HCT116 (cell line): Measurements from ENCODE around the gene GBX1. TPM values are rescaled to one million over a fixed set of nuclear protein-coding genes. Genes with fewer than 3 reads are reported as not detected.

Experiments used
- ATAC-seq: fragments of 200-7000 bp; cut with Tn5 transposase; 2 replicates; pipeline ENCODE4 v1.9.1; 2020; ENCODE audit warnings: mild to moderate bottlenecking, moderate library complexity
- BruUV-seq: library from RNA; stranded (reverse); fragments of 400-500 nt; replicated peaks from 2 replicates; lab custom pipeline; 2021; lab: Mats Ljungman, UMichigan
- CTCF ChIA-PET: fragments of 300-600 bp; sonication (Branson Sonifier 250); formaldehyde crosslinking; loops from one replicate; lab custom pipeline; 2021; ENCODE audit warnings: antibody characterized with exemption; lab: Charles Lee
- POLR2A ChIA-PET: fragments of 300-600, 350-600 bp; sonication (Branson Sonifier 250); formaldehyde crosslinking; loops from one replicate; lab custom pipeline; 2021; ENCODE audit warnings: antibody characterized with exemption; lab: Charles Lee
- RAD21 ChIA-PET, 2 experiments: fragments of 300-600 bp; sonication (Branson Sonifier 250); formaldehyde crosslinking; loops; one replicate each; lab custom pipeline; 2023; ENCODE audit warnings: low total read pairs in 2 of 2; ENCODE audit not compliant: uncharacterized antibody in 2 of 2, unreplicated experiment in 2 of 2, low non-redundant PET in 1 of 2; lab: Charles Lee
- DNase-seq: peaks from one replicate; pipeline ENCODE4 v3.0.0-alpha.2; 2010; ENCODE audit warnings: low read depth, low spot score
- H2AFZ ChIP-seq: fragments of 200-600 bp; shearing (Covaris generic), sonication (generic); 2 replicates; pipeline ENCODE4 v1.6.1; 2017; ENCODE audit warnings: low read depth, mixed run types, mixed read lengths, antibody characterized with exemption, low read length; ENCODE audit not compliant: poor library complexity, severe bottlenecking
- H3K27ac ChIP-seq: 2 replicates; pipeline ENCODE4 v1.5.1; 2012; ENCODE audit warnings: low read depth, low read length
- H3K27me3 ChIP-seq: fragments of 200-600 bp; sonication (generic); 2 replicates; pipeline ENCODE4 v1.6.1; 2016; ENCODE audit warnings: mixed run types, low read length, mixed read lengths; ENCODE audit not compliant: insufficient read depth
- H3K36me3 ChIP-seq, 2 experiments: fragments of 200-500 bp in 1 of 2; fragments of 200-600 bp in 1 of 2; sonication (Bioruptor generic) in 1 of 2; sonication (generic) in 1 of 2; 2 replicates each; pipeline versions ENCODE4 v1.5.1 to v1.6.1; 2014 to 2016; ENCODE audit warnings: low read length in 2 of 2, inconsistent platforms in 1 of 2, mixed read lengths in 1 of 2, mixed run types in 1 of 2; ENCODE audit not compliant: insufficient read depth in 2 of 2, control insufficient read depth in 1 of 2
- H3K4me1 ChIP-seq, 2 experiments: fragments of 200-600 bp in 1 of 2; sonication (generic) in 1 of 2; 2 replicates each; pipeline versions ENCODE4 v1.5.1 to v1.6.1; 2012 to 2017; ENCODE audit warnings: low read length in 2 of 2, inconsistent platforms in 1 of 2, mild to moderate bottlenecking in 1 of 2, mixed read lengths in 1 of 2, mixed run types in 1 of 2, moderate library complexity in 1 of 2; ENCODE audit not compliant: insufficient read depth in 2 of 2, control insufficient read depth in 1 of 2
- H3K4me2 ChIP-seq: fragments of 200-600 bp; sonication (generic); 2 replicates; pipeline ENCODE4 v1.6.1; 2017; ENCODE audit warnings: mixed run types, low read length, mixed read lengths
- H3K4me3 ChIP-seq, 2 experiments: fragments of 200-600 bp in 1 of 2; sonication (generic) in 1 of 2; replicated peaks in 1 of 2; 2 replicates each; pipeline ENCODE4 v1.5.1; 2011 to 2016; ENCODE audit warnings: low read length in 2 of 2, control low read depth in 1 of 2, low read depth in 1 of 2, mild to moderate bottlenecking in 1 of 2, mixed read lengths in 1 of 2, mixed run types in 1 of 2
- H3K79me2 ChIP-seq: fragments of 200-600 bp; sonication (generic); 2 replicates; pipeline ENCODE4 v1.6.1; 2017; ENCODE audit warnings: mild to moderate bottlenecking, mixed run types, low read length, moderate library complexity, mixed read lengths; ENCODE audit not compliant: insufficient read depth
- H3K9ac ChIP-seq: fragments of 200-600 bp; sonication (generic); 2 replicates; pipeline ENCODE4 v1.6.1; 2016; ENCODE audit warnings: low read length, mixed read lengths
- H3K9me2 ChIP-seq: fragments of 200-600 bp; sonication (generic), shearing (Covaris generic); 2 replicates; pipeline ENCODE4 v1.6.1; 2017; ENCODE audit warnings: mixed run types, mild to moderate bottlenecking, moderate library complexity; ENCODE audit not compliant: insufficient read depth
- H3K9me3 ChIP-seq, 2 experiments: fragments of 200-500 bp in 1 of 2; fragments of 200-600 bp in 1 of 2; sonication (Bioruptor generic) in 1 of 2; sonication (generic) in 1 of 2; 2 replicates each; pipeline ENCODE4 v1.6.1; 2014 to 2017; ENCODE audit warnings: low read length in 2 of 2, mixed read lengths in 2 of 2, inconsistent platforms in 1 of 2, low read depth in 1 of 2, mild to moderate bottlenecking in 1 of 2, mixed run types in 1 of 2, moderate library complexity in 1 of 2; ENCODE audit not compliant: control insufficient read depth in 1 of 2, insufficient read depth in 1 of 2
- H4K20me1 ChIP-seq: fragments of 200-600 bp; sonication (generic), shearing (Covaris generic); 2 replicates; pipeline ENCODE4 v1.6.1; 2017; ENCODE audit warnings: mixed run types, mild to moderate bottlenecking, moderate library complexity; ENCODE audit not compliant: insufficient read depth
- CBX3 ChIP-seq: IDR thresholded peaks from 2 replicates; pipeline ENCODE4 v1.6.1; 2012; ENCODE audit warnings: low read depth
- ELF1 ChIP-seq: IDR thresholded peaks from 2 replicates; pipeline ENCODE4 v1.6.1; 2012; ENCODE audit warnings: low read depth, borderline replicate concordance
- EZH2 ChIP-seq: fragments of 200-600 bp; sonication (generic); IDR thresholded peaks from 2 replicates; pipeline ENCODE4 v1.6.1; 2017; ENCODE audit warnings: antibody characterized with exemption, mixed run types
- FOSL1 ChIP-seq: IDR thresholded peaks from 2 replicates; pipeline ENCODE4 v1.6.1; 2012; ENCODE audit warnings: low read depth
- POLR2A ChIP-seq: IDR thresholded peaks from 2 replicates; pipeline ENCODE4 v1.7.0; 2011; ENCODE audit warnings: borderline replicate concordance; ENCODE audit not compliant: insufficient read depth, insufficient read length; ENCODE audit errors: extremely low read depth
- REST ChIP-seq: IDR thresholded peaks from 2 replicates; pipeline ENCODE4 v1.6.1; 2012; ENCODE audit warnings: low read depth
- SIN3A ChIP-seq: IDR thresholded peaks from 2 replicates; pipeline ENCODE4 v1.6.1; 2012; ENCODE audit warnings: low read depth
- SP1 ChIP-seq: IDR thresholded peaks from 2 replicates; pipeline ENCODE4 v1.6.1; 2012; ENCODE audit warnings: low read depth
- SRF ChIP-seq: IDR thresholded peaks from 2 replicates; pipeline ENCODE4 v1.6.1; 2012; ENCODE audit warnings: low read depth
- ZFX ChIP-seq: fragments of 450-650 bp; IDR thresholded peaks from 2 replicates; pipeline ENCODE4 v1.6.1; 2017
- ZNF274 ChIP-seq: fragments of 200-500 bp; sonication (Bioruptor generic); IDR thresholded peaks from 2 replicates; pipeline ENCODE4 v1.6.1; 2014; ENCODE audit warnings: mild to moderate bottlenecking, low read depth, low read length, inconsistent platforms
- intact Hi-C: fragments of 100-400 bp; cut with micrococcal nuclease; formaldehyde crosslinking; loops from 2 replicates; pipeline ENCODE4 v1.10.0; 2022
- total RNA-seq: library from RNA; stranded (reverse); gene quantifications from one replicate; pipeline ENCODE4 v1.2.1, GENCODE V29; 2021; ENCODE audit not compliant: unreplicated experiment

Gene GBX1
- total RNA-seq, 1 experiment from 2014 or later, result 0.86 TPM

DNA sequence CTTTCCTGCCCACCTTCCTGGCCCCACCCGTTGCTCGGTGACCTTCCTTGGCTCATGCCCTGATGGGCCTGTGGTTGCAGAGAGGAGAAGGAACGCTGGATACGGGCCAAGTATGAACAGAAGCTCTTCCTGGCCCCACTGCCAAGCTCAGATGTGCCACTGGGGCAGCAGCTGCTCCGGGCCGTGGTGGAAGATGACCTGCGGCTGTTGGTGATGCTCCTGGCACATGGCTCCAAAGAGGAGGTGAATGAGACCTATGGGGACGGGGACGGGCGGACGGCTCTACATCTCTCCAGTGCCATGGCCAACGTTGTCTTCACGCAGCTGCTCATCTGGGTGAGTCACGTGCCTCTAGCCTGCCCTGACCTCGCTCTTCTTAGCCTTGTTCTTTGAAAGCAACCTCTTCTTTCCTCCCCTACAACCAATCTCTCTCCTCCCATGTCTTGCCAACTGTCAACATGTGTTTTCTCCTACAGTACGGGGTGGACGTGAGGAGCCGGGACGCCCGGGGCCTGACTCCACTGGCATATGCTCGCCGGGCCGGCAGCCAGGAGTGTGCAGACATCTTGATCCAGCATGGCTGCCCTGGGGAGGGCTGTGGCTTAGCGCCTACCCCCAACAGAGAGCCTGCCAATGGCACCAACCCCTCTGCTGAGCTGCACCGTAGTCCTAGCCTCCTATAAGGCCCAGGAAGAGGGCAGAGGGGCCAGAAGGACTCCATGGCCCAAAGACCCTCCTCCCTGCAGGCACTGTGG lies 24.1 kb downstream of the GBX1 start:
- no peak overlapping the region for H3K4me2 ChIP-seq
- POLR2A ChIA-PET, result no interaction called here
- intact Hi-C loops, result no loop called here

More for the DNA sequence above, 24.1 kb downstream of the GBX1 start:
- Histone ChIP-seq H3K9me3 (no peaks in the 10 kb centered on the region), H3K4me3 (no peak overlapping the region), H3K36me3 (peaks cover 17% of the 10 kb centered on the region in 2 experiments; a peak in 3 of 4 replicates), H3K27ac (no peak overlapping the region), H3K9me2 (no peaks in the 10 kb centered on the region), H3K4me1 (no peaks in the 10 kb centered on the region), H4K20me1 (no peaks in the 10 kb centered on the region), H2AFZ (no peak overlapping the region), H3K27me3 (no peaks in the 10 kb centered on the region), H3K9ac (no peak overlapping the region), H3K79me2 (no peaks in the 10 kb centered on the region)
- TF ChIP-seq CBX3 (no peak), ELF1 (no peak), REST (no peak), EZH2 (no peak), ZNF274 (no peak), POLR2A (no peak), FOSL1 (no peak), SIN3A (no peak), SRF (no peak), ZFX (no peak), SP1 (no peak)
- DNase-seq (no peak), ATAC-seq (no peak)
- RAD21 ChIA-PET, result no interaction called here
- CTCF ChIA-PET, result no interaction called here
- no TSS peak for BruUV-seq
